ENCODE measurements around the gene CD109. TPM values are rescaled to one million over a fixed set of nuclear protein-coding genes. Genes with fewer than 3 reads are reported as not detected.

The CD109 gene
- total RNA-seq, 1 experiment from 2014 or later: 64.8 TPM

DNA sequence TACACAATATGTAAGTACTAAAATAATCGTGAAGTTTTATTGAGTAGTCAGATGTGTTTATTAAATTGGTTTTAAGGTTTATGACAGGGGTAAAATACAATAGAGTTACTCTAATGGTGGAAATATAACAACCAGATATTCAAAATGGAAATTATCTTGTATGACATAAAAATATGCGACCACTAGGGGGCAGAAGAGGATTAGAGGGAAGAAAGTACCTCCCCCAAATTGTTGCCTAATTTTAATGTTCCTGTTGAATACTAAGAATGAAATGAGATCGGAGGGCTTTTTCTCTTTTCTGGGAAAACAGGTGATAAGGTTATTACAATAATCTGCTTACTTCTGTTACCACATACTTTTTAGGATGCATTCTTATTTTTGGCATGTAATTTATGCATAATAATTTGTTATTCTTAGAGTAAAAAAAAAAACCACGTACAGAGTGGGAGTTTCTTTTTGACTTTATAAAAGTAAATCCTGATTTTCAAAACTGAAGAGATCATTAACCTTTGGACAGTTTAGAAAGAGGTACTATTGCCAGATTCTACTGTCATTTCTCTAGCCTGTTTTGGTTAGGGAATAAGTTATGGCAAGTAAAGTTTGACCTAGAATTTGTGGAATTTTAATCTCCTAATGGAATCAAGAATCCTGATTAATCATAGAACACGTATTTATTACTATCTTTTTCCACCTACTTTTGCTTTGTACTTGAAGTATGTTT lies 159.2 kb downstream of the CD109 start:
- DNase-seq (ENCODE audit: low read depth): peak; percentile 63

DNA sequence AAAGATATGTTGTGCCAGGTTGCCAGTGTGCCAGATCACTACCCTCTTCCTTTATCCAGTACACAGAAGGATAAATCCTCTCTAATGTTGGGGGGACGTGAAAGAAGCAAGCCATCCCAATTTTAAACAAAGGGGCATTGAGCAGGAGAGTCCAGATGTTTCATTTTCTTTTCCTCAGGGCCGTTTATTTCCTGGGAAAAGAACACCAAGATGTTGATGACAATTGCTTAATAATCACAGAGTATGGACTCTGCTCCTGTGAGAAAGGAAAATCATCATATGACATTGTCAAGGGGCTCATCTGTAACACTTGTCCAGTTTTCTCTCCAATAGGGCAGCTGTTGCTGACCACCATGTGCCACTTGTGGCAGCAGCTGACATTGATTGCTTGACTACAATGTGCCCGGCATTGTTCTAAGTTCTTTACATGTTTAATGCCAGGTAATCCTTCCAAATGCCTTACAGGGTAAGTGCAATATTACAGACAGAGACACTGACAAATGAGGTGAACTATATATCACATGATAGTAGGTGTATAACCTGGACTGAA lies 161.4 kb downstream of the CD109 start:
- DNase-seq (ENCODE audit: low read depth): peak; percentile 8

DNA sequence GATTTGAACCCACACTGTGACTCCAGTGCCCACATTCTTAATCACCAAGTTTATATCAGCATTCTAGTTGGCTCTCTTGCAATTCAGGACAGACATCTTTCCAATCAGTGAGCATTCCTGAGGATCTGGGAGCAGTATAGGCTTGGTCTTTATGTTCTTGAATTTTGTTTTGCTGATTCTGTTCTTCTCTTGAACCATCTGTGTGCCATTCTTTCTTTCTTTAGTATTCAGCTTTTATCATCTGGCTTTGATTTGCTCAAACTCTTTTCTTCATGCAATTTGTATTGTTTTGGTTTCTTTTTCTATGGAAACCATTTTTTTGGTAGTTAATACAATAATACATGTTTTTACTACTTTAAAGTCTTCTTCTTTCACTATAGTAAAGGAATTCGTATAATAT lies 162.4 kb downstream of the CD109 start:
- DNase-seq (ENCODE audit: low read depth): no peak

DNA sequence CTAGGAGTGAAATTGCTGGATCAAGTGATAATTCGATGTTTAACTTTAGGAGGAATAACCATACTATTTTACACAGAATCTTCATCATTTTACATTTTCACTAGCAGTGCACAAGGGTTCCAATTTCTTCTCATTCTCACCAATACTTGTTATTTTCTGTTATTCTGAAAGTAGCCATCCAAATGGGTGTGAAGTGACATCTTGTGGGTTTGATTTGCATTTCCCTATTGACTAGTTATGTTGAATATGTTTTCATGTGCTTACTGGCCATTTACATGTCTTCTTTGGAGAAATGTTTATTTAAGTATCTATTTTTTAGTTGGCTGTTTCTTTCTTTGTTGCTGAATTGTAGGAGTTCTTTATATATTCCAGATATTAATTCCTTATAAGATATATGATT lies 164.3 kb downstream of the CD109 start:
- DNase-seq (ENCODE audit: low read depth): no peak

DNA sequence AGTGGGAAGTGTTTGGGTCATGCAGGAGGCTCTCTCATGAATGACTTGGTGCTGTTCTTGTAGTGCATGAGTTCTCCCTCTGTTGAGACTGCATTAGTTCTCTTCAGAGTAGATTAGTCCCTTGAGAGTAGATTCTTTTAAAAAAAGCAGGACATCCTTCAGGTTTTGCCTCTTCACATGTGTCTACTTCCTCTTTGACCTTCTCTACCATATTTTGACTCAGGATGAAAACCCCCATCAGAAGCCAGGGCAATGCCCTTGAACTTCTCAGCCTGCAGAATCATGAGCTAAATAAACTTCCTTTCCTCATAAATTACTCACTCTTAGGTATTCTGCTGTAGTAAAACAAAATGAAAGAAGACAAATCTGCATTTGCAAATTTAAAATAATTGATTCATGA lies 170.3 kb downstream of the CD109 start:
- no peak for DNase-seq (ENCODE audit: low read depth)

DNA sequence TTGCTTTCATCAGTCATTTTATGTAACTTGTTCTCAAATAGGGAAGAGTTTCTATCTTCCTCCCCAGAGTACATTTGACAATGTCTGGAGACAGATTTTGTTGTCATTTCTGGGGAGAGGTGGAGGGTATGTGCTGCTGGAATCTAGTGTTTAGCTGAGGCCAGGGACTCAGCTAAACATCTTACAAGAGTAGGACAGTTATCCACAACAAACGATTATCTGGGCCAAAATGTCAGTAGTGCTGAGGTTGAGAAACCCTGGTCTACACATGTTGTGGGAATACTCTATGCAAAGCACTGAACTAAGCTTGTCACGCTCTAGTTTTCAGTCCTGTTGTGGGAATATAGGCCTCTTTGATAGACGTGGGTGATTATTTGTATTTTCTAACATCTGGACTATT lies 171.4 kb downstream of the CD109 start:
- no peak for DNase-seq (ENCODE audit: low read depth)

DNA sequence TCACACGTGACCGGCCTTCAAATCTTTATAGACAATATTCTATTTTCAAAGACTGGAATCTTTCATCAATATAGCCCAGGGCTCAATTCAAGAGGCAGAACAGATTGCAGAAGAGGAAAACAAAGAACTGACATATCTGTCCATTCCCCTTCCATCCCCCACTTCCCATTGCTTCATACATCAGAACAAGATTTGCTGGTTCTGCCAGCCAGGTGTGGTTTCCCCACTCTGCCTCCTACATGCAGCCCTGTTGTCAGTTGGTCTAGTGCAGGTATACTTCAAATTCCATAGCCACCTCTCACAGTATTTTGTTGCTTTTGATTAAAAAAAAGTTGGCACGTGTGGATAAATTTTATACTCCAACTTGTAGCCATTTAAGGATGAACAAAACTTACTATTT lies 174.9 kb downstream of the CD109 start:
- no peak for DNase-seq (ENCODE audit: low read depth)

DNA sequence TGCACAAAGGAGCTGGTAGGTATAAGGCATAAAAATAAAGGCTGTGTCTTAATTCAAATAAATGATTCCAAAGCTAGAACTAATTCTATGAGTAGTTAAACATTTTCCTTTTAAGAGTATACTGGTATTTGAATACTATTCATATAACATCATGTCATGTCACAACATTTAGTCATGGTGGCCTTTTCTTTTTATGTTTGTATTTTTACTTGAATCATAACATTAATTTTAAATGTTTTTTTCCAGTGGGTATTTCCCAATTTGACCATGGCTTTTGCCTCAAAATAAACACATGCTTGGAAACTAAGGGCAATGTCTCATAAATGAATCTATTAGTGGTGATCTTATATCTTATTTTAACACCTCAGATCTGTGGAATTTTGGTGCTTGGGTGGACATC lies 177.1 kb downstream of the CD109 start:
- peak; percentile 11 for DNase-seq (ENCODE audit: low read depth)

Other genes with a start within 250 kb of the CD109 start
- 15.0 and 16.7 TPM in 2 replicates for gene CGAS, start 243.9 kb upstream of the CD109 start, total RNA-seq (2014; rRNA removed)
- 26.1 and 26.2 TPM in 2 replicates for gene MTO1, start 234.5 kb upstream of the CD109 start, total RNA-seq (2014; rRNA removed)
- gene EEF1A1, start 175.2 kb upstream of the CD109 start, total RNA-seq (2014; rRNA removed): 9,526 and 10,102 TPM in 2 replicates
- 12.9 and 15.7 TPM in 2 replicates for gene SLC17A5, start 42.2 kb upstream of the CD109 start, total RNA-seq (2014; rRNA removed)